Astrocyte (in vitro differentiated cells and primary cell): ENCODE measurements around the gene SLAMF7.

Experiments used
- CTCF ChIP-seq: IDR thresholded peaks from 2 replicates; pipeline ENCODE4 v1.5.1; 2011; ENCODE audit warnings: low read depth, mild to moderate bottlenecking, inconsistent platforms, low read length, moderate library complexity; ENCODE audit not compliant: insufficient read depth
- EZH2 ChIP-seq: IDR thresholded peaks from 2 replicates; pipeline ENCODE4 v1.6.1; 2012; ENCODE audit warnings: mild to moderate bottlenecking, low read length, inconsistent platforms; ENCODE audit not compliant: insufficient read depth

DNA sequence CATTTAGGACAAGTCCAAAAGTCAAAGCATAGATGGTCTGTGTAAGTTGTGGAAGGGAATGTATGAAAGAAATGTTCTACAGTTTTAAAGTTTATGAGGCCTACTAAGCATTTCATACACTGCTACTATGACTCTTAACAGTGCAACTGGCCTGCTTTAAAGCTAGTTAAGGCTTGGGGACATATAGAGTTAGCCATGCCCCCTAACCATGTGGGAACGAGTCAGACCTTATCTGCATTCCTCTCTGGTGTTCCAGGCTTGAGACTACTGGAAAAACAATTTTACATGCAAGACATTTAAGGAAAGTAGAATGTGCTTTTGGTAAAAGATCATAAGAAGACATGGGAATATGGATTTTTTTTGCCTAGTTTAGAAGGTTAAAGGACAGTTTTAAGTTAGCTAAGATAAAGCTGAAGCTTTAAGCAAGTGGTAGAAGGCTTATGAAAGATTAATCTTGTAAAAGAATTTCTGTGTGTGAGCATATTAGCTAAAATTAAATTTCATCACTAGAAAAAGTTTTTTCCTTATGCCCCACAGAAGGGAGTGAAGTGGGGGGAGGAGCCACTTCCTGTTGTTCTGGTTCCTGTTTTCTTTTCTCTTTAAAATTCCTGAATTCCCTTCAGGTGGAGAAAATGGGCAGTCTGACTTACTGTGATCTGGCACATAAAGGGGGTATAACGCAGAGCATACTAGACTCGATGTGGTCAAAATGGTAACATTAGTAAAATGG is 18.5 kb upstream of the SLAMF7 start:
- TF ChIP-seq CTCF (no peak), EZH2 (no peak)
